Activated T-helper 1 cell treated with anti-CD3 and anti-CD28 coated beads, Interleukin-2, amount 50 U/mL, for 16 hours (primary cell): Measurements from ENCODE around the gene TTBK2.
"Not testable (repeated sequence)": the region's sequence is repeated elsewhere in the genome, so short reads cannot be mapped to it uniquely, and the experiment has no call there.

Source experiments
- DNase-seq, 2 donors: peaks; one replicate each; pipeline ENCODE4 v3.0.0-alpha.2; 2020; ENCODE audit warnings: low read depth in 1 of 2, low spot score in 1 of 2

Gene TTBK2

DNA sequence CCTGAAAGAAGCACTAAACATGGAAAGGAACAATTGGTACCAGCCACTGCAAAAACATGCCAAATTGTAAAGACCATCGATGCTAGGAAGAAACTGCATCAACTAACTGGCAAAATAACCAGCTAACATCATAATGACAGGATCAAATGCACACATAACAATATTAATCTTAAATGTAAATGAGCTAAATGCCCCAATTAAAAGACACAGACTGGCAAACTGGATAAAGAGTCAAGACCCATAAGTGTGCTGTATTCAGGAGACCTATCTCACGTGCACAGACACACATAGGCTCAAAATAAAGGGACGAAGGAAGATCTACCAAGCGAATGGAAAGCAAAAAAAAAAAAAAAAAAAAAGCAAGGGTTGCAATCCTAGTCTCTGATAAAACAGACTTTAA lies 154.5 kb downstream of the TTBK2 start:
- not testable (repeated sequence) for DNase-seq

DNA sequence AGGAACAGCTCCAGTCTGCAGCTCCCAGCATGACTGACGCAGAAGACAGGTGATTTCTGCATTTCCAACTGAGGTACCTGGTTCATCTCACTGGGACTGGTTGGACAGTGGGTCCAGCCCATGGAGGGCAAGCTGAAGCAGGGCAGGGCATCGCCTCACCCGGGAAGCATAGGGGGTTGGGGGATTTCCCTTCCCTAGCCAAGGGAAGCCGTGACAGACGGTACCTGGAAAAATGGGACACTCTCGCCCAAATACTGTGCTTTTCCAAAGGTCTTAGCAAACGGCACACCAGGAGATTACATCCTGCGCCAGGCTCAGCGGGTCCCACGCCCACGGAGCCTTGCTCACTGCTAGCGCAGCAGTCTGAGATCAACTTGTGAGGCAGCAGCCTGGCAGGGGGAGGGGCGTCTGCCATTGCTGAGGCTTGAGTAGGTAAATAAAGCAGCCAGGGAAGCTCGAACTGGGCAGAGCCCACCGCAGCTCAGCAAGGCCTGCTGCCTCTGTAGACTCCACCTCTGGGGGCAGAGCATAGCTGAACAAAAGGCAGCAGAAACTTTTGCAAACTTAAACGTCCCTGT lies 156.3 kb downstream of the TTBK2 start:
- not testable (repeated sequence) for DNase-seq

DNA sequence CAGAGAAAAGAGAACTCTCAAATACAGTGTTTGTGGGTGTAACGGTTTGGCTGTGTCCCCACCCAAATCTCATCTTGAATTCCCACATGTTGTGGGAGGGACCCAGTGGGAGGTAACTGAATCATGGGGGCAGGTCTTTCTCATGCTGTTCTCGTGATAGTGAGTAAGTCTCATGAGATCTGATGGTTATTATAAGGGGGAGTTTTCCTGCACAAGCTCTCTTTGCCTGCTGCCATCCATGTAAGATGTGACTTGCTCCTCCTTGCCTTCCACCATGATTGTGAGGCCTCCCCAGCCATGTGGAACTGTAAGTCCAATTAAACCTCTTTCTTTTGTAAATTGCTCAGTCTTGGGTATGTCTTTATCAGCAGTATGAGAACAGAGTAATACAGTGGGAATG lies 158.8 kb downstream of the TTBK2 start:
- not testable (repeated sequence) for DNase-seq

DNA sequence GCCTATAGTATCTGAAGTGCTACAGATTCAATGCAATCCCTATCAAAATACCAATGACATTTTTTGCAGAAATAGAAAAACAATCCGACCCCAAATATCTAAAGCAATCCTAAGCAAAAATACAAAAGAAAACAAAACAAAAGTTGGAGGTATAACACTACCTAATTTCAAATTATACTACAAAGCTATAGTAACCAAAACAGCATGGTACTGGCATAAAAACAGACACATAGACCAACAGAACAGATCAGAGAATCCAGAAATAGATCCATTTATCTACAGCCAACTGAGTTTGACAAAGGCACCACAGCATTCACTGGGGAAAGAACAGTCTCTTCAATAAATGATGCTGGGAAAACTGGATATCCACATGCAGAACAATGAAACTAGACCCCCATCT lies 159.8 kb downstream of the TTBK2 start:
- no peak for DNase-seq

DNA sequence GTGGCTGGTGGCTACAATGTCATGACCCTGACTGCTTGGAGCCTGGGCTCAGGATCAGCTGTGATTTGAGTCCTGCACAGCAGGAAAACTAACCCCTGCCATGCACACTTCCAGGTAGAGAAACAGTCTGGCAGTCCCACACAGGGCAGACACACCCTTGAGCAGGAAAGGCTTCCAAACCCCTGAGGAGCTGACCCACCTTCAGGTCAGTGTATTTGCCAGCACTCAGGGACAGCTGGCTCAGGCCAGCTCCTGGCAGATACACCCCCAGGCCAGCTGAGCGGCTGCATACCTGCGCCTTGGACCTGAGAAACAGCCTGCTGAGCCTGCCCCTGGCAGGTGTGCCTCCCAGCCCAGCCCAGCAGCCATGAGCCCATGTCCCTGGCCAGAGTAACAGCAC lies 161.5 kb downstream of the TTBK2 start:
- DNase-seq: no peak

DNA sequence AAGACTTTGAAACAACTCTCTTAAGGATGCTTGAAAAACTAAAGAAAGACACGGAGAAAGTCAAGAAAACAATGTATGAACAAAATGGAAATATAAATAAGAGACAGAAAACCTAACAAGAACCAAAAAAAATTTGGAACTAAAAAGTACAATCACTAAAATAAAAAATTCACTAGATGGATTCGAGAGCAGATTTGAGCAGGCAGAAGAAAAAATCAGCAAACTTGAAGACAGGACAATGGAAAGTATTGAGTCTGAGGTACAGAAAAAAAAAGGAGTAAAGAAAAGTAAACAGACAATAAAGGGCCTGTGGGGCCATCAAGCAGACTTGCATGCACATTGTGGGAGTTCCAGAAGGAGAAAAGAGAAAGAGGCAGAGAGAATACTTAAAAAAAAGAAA lies 170.3 kb downstream of the TTBK2 start:
- no peak for DNase-seq

DNA sequence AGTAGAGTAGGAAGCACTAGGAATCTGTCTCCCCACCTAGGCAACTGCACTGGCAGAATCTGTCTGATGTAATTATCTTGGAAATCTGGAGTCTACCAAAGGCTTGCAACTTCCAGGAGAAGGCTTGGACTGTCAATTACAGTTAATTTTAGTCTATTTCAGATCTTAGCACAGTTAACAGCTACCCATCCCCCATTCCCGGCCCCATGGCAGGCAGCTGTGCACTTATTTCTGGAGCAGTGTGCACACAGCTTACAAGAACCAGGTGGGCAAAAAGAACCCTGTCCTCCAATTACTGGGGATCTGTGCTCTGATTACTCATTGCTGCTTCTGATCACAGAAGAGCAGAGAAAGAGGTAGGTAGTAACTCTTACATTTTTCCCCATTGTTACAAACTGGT lies 171.3 kb downstream of the TTBK2 start:
- no peak for DNase-seq

DNA sequence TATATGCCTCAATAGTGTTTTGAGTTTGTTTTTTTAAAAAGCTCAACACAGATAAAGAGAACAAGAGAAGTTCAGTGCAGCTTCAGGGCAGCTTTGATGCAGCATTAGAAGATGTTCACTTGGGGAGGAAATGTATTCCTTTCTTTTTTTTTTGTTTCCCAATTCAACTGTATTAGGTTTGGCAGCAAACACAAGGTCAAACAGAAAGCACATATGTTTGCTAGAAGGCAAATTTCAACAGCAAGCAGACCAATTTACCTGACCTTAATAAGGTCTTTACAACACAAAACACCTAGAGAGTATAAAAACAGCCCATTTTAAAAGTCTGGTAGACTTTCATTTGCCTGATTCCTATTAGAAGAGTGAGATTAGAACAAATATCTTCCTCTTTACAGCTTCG lies 176.4 kb downstream of the TTBK2 start:
- no peak for DNase-seq

DNA sequence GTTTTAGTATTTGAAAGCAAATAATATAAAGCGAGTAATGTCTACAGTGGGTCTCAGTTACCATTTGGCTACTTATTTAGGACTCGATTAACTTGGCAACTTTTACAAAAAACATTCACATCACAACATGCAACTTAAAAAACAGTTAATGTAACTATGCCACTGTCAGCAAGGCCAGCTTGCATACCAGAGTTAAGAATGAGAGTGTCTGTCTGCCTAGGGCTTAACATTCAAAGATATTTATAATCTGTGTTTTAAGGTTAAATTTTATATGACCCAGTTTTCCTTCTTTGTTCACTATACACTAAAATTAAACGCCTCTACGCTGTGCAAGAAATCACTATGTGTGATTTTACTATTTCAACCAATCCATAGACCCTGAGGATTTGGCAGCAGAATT lies 178.4 kb downstream of the TTBK2 start:
- DNase-seq: no peak

DNA sequence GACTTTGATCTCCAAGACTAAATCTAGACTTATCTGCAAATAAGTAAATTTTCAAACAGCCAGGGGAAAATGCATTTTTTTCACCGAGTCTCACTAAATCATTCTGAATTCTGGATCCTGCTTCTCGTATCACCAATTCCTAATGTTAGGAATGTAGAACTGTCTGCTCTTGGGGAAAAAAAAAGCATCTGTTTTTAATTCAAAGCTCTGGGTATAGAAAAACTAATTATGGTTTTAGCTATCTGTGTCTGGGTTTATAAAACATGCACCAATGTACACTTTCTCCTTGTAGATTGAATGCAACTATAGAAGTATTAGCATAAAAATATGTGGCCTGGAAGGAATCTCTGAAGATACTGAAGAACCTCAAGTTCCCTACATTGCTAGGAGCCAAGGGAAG lies 178.9 kb downstream of the TTBK2 start:
- DNase-seq: no peak

DNA sequence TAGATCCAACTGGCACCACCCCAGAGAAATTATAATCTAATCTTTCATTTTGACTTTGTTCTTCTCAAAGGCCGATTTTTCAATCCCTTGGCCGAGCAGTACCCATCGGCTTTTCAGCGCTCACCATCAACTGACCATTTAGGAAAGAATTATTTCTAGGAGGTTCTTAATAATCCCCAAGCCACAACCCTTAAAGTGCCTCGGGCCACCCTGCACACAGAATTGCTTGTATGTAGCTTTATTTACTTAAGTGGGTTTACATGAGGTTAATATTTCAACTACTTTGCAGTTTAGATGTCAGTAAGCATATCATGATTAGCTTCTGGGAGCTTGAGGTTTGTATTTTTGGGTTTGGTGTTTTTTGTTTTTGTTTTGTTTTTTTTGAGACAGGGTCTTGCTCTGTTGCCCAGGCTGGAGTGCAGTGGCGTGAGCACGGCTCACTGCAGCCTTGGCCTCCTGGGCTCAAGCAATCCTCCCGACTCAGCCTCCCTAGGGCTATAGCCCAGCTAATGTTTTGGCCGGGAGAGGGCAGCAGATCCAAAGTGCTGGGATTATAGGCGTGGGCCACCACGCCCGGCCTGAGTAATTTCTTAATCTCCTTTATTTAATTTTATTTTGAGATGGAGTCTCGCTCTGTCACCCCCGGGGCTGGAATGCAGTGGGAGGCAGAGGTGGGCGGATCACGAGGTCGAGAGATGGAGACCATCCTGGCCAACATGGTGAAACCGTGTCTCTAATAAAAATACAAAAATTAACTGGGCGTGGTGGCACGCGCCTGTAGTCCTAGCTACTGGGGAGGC lies 182.8 kb downstream of the TTBK2 start:
- no peak for DNase-seq

DNA sequence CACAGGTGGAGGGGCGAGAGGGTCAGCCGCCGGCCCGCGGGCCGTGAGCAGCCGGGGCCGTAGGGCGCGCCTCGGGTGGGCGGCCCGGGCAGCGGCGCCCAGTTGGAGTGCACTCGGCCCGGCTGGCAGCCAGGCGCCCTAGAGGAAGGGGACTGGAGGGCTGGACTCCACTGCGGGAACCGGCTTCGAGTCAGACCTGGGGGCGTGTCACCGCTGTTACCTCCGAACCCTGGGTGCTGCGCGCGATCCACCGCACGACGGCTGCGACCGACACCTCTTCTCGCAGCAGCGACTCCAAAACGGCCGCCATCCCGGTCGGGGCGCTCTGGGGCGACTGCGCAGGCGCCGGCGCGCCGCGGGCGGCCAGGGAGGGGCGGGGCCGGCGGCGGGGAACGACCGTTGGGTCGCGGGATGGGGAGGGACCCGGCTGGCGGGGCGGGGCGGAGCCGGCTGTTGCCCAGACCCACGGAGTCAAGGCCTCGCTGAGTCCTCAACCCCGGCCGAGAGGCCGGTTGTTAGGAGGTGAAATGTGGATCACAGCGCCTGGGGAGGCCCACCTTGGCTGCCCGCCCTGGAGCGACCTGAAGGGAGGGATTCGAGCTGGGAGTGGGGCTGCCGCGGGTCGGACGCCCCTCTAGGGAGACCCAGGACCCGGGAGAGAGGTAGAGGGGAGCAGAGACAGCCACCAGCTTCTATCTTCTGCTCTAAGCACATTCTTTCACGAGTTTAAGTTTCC lies 183.6 kb downstream of the TTBK2 start, which contains the start of gene CDAN1:
Gene CDAN1, minus strand, starts transcription at position 336 of the 736 bp plus-strand sequence. Its CDS starts 26 bp downstream, at position 310.
- peak; percentile 83 to 92 for DNase-seq

DNA sequence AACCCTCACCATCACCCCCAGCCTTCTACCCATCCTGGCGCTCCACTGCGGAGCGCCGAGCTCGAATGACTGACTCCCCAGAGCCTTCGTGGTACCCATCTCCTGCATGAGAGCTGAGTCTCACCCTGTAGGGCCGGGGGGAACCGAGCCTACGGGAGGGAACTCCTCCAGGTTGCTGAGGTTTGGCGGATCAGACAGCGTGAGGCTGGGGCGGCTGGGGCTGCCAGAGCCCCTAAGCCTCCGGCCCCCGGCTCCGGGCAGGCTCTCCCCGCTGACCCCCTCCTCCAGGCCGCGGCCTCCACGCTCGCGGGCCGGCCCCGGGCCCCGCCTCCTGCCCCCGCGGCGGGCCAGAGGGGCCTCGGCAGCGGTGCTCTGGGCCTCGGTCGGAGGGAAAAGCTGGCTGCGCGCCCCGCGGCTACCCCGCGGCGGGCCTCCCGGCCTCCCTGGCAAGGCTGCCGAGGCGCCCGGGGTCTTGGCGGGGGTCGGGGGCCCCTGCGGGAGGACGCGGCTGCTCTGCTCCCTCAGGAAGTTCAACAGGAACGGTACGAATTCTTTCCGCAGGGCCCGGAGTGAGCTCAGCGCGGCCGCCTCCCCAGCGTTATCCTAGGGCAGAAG lies 184.3 kb downstream of the TTBK2 start:
- DNase-seq: peak in 1 of 2 donors; percentile 2

DNA sequence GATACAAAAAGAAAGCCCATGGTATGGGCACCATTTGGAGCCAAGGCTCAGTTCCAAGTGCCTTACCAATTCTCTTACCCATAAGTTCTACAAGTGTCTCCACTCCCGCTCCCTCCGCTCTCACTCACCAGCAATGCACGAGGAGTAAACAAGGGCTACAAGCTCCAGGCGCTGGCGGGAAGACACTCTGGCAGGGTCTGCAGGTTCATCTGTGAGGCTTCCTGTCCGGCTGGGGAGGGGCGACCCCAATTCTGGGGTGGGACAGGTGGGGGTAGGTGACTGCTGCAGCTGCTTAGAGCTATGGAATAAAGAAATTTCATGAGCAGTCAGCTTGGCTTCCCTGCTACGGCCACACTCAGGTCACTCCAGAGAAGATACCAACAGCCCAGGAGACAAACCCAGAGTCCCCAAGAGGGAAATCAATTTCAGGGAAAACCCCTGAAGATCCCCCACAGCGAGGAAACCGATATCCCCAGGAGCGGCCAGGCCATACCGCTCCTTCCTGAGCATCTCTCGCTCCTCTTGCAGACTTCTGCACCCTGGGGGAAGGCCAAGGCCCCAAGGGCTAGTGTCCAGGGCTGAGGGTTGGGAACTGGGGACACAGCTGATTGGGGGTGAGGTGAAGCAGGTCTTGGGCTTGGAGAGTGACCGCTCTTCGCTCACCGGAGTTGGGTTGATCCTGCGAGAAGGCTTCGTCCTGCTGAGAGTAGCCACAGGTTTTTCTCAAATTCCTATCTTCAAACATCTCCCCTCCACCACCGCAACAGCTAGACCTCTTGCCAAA lies 185.0 kb downstream of the TTBK2 start:
- no peak for DNase-seq

DNA sequence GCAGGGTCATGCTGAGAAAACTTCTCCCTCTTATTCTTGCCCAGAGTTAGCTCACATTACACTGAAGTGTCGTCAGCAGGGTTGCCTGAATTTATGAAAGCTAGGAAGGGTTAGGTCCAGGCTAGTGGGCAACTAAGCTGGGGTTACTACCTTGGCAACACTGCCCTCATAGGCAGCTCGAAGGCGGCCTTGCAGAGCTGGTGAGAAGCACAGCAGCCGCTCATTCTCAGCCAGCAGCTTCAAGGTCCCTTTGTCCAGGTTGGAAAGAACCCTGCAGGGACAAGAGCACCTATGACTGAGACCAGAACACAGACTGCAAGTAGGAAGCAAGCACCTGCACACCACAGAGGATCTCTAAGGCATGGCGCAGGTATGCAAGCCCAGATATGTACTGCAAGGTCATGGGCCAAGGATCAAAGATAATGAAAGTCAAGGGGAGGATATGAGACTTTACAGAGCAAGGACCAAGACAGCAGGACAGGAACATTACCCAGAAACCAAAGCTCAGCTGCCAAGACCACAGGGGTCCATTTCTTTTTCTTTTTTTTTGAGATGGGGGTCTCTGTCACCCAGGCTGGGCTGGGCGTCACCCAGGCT lies 186.4 kb downstream of the TTBK2 start:
- DNase-seq: no peak

DNA sequence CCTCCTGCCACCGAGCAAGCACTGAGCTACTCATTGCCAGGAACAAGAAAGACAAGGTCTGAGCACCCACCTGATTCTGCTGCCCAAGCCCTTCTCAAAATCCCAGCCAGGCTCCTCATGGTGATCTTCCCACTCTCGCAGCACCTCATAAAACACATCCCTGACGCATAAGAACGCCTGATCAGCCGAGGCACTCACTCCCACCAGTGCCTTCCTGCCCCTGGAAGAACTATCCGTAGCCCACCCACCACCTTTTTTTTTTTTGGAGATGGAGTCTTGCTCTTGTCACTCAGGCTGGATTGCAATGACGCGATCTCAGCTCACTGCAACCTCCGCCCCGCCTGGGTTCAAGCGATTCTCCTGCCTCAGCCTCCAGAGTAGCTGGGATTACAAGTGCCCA lies 187.6 kb downstream of the TTBK2 start:
- no peak for DNase-seq

DNA sequence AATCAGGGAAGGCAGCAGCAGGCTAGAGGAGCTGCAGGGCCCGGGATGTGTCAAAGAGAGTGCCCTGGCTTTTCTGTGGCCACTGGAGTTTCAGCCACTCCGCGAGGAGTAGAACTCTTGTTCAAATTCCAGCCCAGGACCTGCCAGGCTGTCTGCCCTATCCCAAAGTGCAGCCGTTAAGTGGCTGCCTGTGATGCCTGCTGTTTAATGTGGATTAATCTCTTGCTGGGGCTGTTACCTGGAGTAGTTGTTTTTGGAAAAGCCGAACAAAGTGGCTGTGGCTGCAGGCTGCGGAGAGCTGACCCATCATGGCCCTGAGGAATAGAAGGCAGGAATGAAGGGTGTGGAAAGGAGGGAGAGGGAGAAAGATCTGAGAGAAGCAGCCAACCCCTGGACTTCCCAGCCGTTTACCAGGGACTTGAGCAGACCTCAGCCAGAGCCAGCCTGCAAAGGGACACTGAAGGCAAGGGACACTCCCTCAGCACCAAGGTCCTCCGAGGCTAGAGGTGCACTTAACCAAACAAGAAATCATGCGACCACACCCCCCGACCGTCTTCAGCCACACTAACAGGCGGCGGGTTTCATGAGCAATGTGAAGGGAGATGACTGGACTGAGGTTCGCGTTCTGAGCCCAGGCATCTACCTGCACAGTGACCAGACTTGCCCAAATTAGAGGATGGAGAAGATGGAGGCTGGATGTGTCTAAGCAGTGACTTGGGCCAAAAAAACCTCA lies 188.3 kb downstream of the TTBK2 start:
- DNase-seq: no peak

DNA sequence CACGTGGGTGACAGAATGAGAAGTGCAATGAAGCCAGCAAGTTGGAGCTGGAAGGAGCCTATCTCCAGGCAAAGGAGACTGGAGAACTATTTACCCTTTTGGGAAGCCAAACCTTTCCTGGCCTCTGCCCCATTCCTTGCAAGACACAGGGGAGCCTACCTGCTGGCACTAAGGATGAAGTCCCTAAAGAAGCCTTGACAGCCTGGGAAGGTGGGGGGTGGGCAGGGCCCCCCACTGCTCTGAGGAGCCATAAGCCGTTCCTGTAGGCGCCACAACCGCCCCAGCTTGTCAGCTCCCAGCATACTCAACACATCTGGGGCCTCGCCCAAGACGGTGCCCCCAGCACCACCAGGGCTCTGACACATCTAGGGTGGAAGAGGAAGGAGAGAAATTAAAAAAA lies 189.1 kb downstream of the TTBK2 start:
- no peak for DNase-seq

DNA sequence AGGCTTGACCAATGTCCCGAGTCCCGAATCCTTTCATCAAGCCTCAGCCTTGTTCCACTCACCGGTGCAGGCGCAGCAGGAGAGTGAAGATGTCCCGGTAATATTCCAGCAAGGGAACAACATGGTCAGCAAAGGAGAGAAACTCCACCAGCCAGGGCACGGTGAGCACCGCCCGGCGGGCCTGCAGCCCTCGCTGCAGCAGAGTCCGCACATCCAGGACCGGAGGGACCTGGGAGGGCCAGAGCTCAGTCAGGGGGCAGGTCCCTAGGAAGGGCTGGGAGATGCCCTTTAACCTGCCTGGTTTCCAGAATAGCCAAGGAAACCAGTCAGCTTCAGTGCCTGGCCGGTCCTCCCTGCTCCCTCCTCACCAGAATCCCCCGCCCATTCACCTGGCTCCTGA lies 190.0 kb downstream of the TTBK2 start:
- no peak for DNase-seq

DNA sequence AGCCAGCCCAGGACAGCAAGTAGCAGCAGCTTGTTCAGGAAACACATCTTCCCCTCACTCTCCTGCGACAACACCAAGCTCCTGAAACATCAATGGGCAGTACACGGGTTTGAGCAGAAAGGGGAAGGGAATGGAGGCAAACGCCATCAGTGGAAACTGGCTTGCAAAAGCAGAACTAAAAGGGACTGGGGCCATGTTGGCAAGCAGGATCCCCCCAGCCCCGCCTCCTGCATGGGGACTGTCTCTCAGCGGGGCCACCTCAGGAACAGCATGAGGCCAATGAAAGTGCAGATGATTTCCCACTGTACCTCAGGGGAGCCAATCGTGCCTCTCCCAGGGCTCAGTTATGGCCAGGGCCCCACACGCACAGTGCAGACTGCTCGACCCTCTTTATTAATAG lies 190.4 kb downstream of the TTBK2 start:
- no peak for DNase-seq
